Mucosa of rectum (tissue), 2 donors: Measurements from ENCODE around the gene LRRC10B.

Experiments
- H3K27ac ChIP-seq, 2 donors: one replicate each; pipeline ENCODE4 v1.7.0; 2013; ENCODE audit warnings: inconsistent platforms in 2 of 2, low read depth in 2 of 2, low read length in 2 of 2
- H3K27me3 ChIP-seq, 2 donors: one replicate each; pipeline ENCODE4 v1.7.0; 2013; ENCODE audit warnings: low read length in 2 of 2; ENCODE audit not compliant: control insufficient read depth in 2 of 2, insufficient read depth in 2 of 2
- H3K36me3 ChIP-seq, 2 donors: one replicate each; pipeline ENCODE4 v1.7.0; 2013; ENCODE audit warnings: low read length in 2 of 2; ENCODE audit not compliant: control insufficient read depth in 2 of 2, insufficient read depth in 2 of 2
- H3K4me1 ChIP-seq, 2 donors: one replicate each; pipeline ENCODE4 v1.7.0; 2013; ENCODE audit warnings: low read length in 2 of 2, mild to moderate bottlenecking in 1 of 2; ENCODE audit not compliant: control insufficient read depth in 2 of 2, insufficient read depth in 2 of 2
- H3K4me3 ChIP-seq, 2 donors: one replicate each; pipeline ENCODE4 v1.7.0; 2013; ENCODE audit warnings: low read length in 2 of 2
- H3K9ac ChIP-seq, 2 donors: one replicate each; pipeline ENCODE4 v1.7.0; 2013; ENCODE audit warnings: low read length in 2 of 2, low read depth in 1 of 2, mild to moderate bottlenecking in 1 of 2
- H3K9me3 ChIP-seq, 2 donors: one replicate each; pipeline ENCODE4 v1.7.0; 2013; ENCODE audit warnings: low read length in 2 of 2; ENCODE audit not compliant: control insufficient read depth in 2 of 2
- donor health status: healthy.
- donor health status: Normal muscosa, but diverticular disease.

Gene LRRC10B

DNA sequence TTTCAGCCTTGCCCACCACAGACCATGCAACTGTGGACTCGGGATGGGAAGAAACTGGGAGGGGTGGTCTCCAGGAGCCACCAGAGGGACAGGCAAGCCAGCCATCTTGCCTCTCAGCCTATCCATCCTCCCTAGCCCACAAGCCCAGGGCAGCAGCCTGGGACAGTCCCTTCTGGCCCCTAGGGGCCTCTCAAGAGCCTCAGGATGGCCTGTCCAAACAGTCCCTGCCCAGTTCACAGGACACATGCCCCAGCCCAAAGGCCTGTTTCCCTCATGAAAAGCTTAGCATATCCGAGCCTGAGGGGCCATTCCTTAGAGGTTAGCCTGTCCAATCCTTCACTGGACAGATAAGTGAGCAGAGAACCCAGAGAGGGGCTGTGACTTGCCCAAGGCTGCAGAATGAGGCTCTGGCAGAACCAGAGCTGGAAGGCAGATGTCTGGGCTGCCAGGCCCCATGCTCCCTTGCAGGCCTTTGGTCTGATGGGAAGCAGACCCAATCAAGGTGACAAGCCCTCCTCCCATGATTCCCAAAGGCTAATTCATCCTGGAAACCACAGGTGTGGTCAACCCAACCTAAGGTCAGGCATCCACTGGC is 28.2 kb downstream of the LRRC10B start:
- no peak overlapping the region for H3K4me3 ChIP-seq
- H3K27me3 ChIP-seq = peaks cover 0 to 7% of the 10 kb centered on the region in 2 donors
- no peaks in the 10 kb centered on the region for H3K36me3 ChIP-seq
- peaks cover 24 to 34% of the 10 kb centered on the region in 2 donors for H3K4me1 ChIP-seq
- H3K9ac ChIP-seq = no peak overlapping the region
- no peaks in the 10 kb centered on the region for H3K9me3 ChIP-seq
- no peak overlapping the region for H3K27ac ChIP-seq

DNA sequence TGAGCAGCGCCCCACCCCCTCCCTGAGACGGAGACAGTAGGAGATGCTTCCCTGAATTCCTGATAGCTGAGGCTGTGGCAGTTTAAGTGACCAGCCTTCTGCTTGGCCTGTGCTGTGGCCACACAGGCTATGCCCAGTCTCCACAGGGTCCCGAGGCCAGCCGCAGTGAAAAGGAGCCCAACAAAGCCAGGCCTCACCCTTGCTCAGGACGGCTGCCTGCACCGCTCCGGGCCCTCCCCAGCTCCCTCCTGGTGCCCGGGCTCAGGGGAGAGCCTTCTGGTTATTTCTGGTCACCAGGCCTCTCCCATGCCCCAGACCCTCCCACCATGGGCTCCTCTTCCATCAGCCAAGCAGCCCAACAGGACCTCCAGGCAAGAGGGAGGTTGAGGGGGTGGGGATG is 28.8 kb downstream of the LRRC10B start:
- Histone ChIP-seq H3K27ac (no peak overlapping the region), H3K9ac (no peak overlapping the region), H3K27me3 (peaks cover 0 to 5% of the 10 kb centered on the region in 2 donors), H3K4me1 (peaks cover 21 to 34% of the 10 kb centered on the region in 2 donors), H3K36me3 (no peaks in the 10 kb centered on the region), H3K9me3 (no peaks in the 10 kb centered on the region), H3K4me3 (no peak overlapping the region)

DNA sequence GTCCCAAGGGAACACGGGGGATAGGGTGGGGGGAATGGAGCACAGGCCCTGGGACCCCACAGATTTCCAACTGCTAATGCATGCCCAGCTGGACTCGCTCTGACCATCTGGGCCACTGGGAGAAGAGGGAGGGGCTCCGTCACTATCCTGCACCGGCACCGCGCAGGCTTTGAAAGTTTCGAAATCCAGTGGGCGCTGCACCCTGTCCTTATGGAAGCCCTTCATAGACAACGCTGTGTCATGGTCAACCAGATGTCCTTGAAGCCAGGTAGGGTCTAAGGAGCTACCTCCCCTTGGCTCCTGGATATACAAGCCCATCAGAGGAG is 30.1 kb downstream of the LRRC10B start:
- Histone ChIP-seq H3K36me3 (no peaks in the 10 kb centered on the region), H3K27me3 (peaks cover 0 to 4% of the 10 kb centered on the region in 2 donors), H3K9me3 (no peaks in the 10 kb centered on the region), H3K4me3 (no peak overlapping the region), H3K27ac (no peak overlapping the region), H3K4me1 (peaks cover 9 to 21% of the 10 kb centered on the region in 2 donors), H3K9ac (no peak overlapping the region)

DNA sequence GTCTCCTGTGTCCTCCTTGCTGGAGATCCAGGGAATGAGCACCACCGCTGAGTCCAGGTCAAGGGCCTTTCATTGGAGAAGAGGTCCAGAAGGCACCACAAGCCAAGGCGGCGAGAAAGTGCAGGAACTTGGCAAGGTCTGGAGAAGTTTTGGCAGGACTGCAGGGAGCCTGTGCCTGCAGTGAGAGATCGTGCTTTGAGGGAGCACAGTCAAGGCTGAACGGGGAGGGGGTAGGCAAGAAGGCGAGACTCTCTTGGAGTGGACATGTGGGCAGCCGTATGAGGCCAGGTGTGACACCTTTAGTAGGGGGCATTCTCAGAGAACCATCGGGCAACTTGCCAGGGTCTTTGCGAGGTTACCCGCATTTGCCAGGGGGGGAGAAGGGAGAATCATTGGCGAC is 30.5 kb downstream of the LRRC10B start:
- no peaks in the 10 kb centered on the region for H3K36me3 ChIP-seq
- peaks cover 0 to 4% of the 10 kb centered on the region in 2 donors for H3K27me3 ChIP-seq
- no peak overlapping the region for H3K9ac ChIP-seq
- H3K9me3 ChIP-seq = no peaks in the 10 kb centered on the region
- no peak overlapping the region for H3K27ac ChIP-seq
- peaks cover 5 to 17% of the 10 kb centered on the region in 2 donors for H3K4me1 ChIP-seq
- no peak overlapping the region for H3K4me3 ChIP-seq

DNA sequence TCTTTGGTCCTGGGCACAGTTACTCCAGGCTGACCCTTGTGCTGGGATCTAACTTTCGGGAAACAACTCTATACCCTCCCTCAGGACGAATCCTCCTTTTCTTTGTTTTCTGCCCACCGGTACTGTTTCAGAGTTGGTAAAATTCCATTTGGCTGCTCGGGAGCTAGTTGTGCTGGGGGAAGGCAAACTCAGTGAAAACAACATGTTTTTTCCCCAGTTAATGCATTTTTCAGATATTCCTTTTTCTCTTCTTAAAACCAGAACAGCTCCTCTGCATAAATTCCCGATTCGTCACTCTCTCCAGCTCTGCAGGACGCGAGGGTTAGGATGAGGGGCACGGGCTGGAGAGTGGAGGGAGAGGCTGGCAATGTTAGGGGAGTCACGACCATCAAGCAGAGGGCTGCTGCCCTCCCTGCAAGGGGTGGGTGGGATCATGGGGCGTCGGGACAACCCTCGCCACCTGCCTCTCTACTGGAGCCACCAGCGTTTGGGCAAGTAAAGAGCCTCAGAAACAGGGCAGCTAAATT is 31.3 kb downstream of the LRRC10B start:
- no peak overlapping the region for H3K4me3 ChIP-seq
- H3K4me1 ChIP-seq = peaks cover 0 to 8% of the 10 kb centered on the region in 2 donors
- H3K36me3 ChIP-seq = no peaks in the 10 kb centered on the region
- no peaks in the 10 kb centered on the region for H3K9me3 ChIP-seq
- H3K27me3 ChIP-seq = peaks cover 0 to 4% of the 10 kb centered on the region in 2 donors
- no peak overlapping the region for H3K27ac ChIP-seq
- no peak overlapping the region for H3K9ac ChIP-seq

DNA sequence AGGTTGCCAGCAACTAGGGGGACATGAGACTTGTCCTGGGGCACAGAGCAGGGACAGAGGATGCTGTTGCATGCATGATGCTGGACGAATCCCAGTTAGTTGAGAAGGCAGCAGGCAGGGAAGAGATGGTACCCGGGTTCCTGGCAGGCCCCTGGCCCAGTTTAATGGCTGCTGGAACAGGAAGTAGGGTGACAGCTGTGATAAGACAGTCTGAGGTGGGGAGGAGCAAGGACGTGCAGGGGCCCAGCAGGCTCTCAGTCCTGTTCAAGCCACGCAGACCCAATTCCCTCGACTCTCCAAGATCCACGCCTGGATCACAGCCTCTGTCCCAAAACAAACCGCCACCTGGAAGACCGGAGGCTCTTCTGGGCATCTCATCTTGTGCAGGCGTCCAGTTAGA is 32.0 kb downstream of the LRRC10B start:
- Histone ChIP-seq H3K9me3 (no peaks in the 10 kb centered on the region), H3K27me3 (peaks cover 0 to 4% of the 10 kb centered on the region in 2 donors), H3K4me3 (no peak overlapping the region), H3K4me1 (peaks cover 0 to 4% of the 10 kb centered on the region in 2 donors), H3K36me3 (no peaks in the 10 kb centered on the region), H3K27ac (no peak overlapping the region), H3K9ac (no peak overlapping the region)

DNA sequence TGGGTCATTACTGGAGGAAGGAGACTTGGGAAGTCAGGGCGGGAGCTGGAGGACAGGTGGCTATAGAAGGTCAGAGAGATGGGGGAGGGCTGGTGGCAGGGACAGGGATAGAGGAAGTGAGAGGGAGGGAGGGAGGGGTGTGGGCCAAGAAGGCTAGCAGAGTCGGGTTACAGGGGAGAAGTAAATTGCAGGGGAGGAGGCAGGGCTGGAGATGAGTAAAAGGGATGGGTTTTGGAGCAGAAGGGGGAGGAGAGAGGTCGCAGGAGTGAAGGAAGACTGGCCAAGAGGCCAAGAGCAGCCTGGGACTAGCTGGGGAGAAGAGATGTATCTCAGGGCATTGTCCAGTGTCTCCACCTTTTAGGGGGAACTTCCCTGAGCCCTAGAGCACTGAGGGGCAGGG is 33.0 kb downstream of the LRRC10B start:
- no peak overlapping the region for H3K9ac ChIP-seq
- peaks cover 0 to 4% of the 10 kb centered on the region in 2 donors for H3K4me1 ChIP-seq
- no peak overlapping the region for H3K4me3 ChIP-seq
- H3K27ac ChIP-seq = no peak overlapping the region
- H3K27me3 ChIP-seq = peaks cover 0 to 4% of the 10 kb centered on the region in 2 donors
- H3K9me3 ChIP-seq = no peaks in the 10 kb centered on the region
- H3K36me3 ChIP-seq = no peaks in the 10 kb centered on the region

DNA sequence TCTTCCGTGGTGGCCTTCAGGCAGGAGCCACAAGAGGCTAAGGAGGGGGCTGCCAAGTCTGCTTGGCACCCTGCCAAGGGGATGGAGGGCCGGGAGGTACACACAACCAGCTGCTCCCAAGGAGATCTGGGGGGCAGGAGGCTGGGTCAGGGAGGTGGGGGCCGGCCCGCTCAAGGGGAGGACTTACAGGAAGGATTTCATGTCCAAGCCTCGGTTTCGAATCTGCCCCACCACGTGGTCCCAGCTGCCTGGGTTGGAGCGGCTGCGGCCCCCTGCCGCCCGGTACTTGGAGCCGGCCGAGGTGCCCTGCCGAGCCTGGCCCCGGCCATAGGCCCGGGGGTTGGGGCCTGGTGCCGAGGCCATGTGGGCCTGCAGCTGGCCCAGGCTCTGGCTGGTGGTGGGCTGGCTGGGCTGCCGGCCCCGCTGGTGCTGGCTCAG is 33.5 kb downstream of the LRRC10B start:
- H3K9me3 ChIP-seq = no peaks in the 10 kb centered on the region
- no peak overlapping the region for H3K4me3 ChIP-seq
- H3K27me3 ChIP-seq = peaks cover 0 to 4% of the 10 kb centered on the region in 2 donors
- no peak overlapping the region for H3K9ac ChIP-seq
- H3K36me3 ChIP-seq = no peaks in the 10 kb centered on the region
- H3K4me1 ChIP-seq = peaks cover 0 to 4% of the 10 kb centered on the region in 2 donors
- H3K27ac ChIP-seq = no peak overlapping the region

DNA sequence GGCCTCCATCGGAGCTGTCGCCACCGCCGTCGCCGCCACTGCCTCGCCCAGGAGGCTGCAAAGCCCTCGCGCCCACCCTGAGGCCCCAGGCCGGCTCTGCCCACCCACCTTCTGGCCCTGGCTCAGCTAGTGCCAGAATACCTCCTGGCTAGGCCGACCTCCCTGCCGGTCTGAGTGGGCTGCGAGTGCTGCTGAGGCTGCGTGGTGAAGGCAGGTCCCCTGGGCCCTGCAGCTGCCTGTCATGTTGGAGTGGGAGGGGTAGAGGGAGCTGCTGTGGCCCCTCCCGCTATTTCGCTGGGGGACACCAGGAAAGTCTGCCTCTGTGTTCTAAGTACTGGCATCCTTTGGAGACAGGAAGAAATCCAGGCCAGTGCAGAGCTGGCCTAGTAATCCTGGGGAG is 34.2 kb downstream of the LRRC10B start:
- H3K27me3 ChIP-seq = peaks cover 0 to 4% of the 10 kb centered on the region in 2 donors
- H3K9ac ChIP-seq = no peak overlapping the region
- no peaks in the 10 kb centered on the region for H3K9me3 ChIP-seq
- peaks cover 0 to 4% of the 10 kb centered on the region in 2 donors for H3K4me1 ChIP-seq
- no peaks in the 10 kb centered on the region for H3K36me3 ChIP-seq
- H3K4me3 ChIP-seq = no peak overlapping the region
- H3K27ac ChIP-seq = no peak overlapping the region

DNA sequence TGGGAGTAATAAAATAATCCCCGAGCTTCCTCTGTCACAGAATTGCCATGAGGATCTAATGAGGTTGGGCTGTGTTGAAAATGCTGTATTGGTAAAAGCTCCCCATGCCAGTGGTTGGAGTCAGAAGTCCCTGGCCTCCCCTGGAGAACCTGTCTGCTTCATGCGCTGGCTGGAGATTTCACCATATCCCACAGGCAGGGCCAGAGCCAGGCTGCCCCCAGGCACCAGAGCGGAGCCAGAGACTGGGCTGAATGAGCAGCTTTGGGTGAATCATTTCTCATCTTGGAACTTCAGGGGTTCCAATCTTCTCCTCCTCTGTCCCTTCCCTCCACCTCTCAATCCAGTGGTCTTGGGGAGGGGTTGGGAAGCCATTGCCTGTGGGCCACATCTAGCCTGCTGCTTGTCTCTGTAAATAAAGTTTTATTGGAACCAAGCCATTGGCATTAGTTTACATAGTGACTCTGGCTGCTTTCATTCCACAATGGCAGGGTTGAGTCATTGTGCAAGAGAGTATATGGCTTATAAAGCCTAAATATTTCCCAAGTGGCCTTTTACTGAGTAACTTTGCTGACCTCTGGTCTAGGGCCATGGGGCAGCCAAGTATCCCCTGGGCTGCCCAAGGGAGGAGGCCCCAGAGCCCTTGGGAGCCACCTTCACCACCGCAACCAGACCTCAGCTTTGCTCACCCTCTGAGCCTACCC is 35.2 kb downstream of the LRRC10B start:
- no peak overlapping the region for H3K4me3 ChIP-seq
- peaks cover 0 to 3% of the 10 kb centered on the region in 2 donors for H3K27me3 ChIP-seq
- H3K36me3 ChIP-seq = no peaks in the 10 kb centered on the region
- H3K4me1 ChIP-seq = peaks cover 0 to 4% of the 10 kb centered on the region in 2 donors
- H3K27ac ChIP-seq = no peak overlapping the region
- H3K9me3 ChIP-seq = no peaks in the 10 kb centered on the region
- no peak overlapping the region for H3K9ac ChIP-seq
